Endometrial microvascular endothelial cells (primary cell): Measurements from ENCODE around the gene NABP1. TPM values are rescaled to one million over a fixed set of nuclear protein-coding genes. Genes with fewer than 3 reads are reported as not detected.

Source experiments
- in situ Hi-C: cut with HindIII; loops from 2 replicates; pipeline ENCODE4 v1.10.0; 2017; ENCODE audit warnings: low sequenced_read_pairs, low pct_unique_long_range_greater_than_20kb; ENCODE audit errors: inconsistent ontology term
- total RNA-seq: library from RNA; depleted of rRNA; stranded (reverse); fragments of >200 nt; gene quantifications from one replicate; pipeline ENCODE4 v1.2.3, GENCODE V29; 2015; ENCODE audit errors: inconsistent ontology term

NABP1 gene
- total RNA-seq, 1 donor from 2014 or later = 47.3 TPM

DNA sequence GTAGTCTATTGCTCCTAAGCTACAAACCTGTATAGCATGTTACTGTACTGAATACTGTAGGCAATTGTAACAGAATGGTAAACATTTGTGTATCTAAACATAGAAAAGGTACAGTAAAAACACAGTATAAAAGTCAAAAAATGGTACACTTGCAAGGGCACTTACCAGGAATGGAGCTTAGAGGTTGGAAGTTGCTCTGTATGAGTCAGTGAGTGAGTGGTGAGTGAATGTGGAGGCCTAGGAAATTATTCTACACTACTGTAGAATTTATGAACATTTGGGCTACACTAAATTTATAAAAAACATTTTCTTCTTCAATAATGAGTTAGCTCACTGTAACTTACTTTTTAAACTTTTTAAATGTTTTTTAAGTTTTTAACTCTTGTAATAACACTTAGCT, 19.0 kb downstream of the NABP1 start:
- in situ Hi-C loops = no loop called here

DNA sequence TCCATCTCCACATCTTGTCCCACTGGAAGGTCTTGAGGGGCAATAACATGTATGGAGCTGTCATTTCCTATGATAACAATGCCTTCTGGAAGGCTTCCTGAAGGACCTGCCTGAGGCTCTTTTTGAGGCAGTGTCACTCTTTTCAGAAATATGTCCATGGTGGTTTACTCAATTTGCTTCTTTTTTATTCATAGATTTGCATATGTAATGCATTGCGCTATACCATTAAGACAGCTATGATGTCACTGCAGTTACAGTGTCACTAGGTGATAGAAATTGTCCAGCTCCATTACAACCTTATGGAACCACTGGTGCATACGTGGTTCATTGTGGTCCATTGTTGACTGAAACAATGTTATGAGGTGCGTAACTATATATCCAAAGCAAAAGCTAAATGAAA, 19.9 kb downstream of the NABP1 start:
- in situ Hi-C loops = no loop called here

DNA sequence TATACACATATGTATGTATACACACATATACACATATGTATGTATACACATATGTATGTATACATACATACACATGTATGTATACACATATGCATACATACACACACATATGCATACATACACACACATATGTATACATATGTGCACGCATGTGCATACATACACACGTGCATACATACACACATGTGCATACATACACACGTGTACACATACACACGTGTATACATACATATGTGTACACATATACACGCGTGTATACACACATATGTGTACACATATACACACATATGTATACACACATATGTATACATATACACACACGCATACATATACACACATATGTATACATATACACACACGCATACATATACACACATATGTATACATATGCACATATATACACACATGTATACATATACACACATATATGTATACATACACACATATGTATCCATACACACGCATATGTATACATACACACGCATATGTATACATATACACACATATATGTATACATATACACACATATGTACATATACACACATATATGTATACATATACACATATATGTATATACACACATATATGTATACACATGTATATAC, 21.5 kb downstream of the NABP1 start:
- in situ Hi-C loops = no loop called here

DNA sequence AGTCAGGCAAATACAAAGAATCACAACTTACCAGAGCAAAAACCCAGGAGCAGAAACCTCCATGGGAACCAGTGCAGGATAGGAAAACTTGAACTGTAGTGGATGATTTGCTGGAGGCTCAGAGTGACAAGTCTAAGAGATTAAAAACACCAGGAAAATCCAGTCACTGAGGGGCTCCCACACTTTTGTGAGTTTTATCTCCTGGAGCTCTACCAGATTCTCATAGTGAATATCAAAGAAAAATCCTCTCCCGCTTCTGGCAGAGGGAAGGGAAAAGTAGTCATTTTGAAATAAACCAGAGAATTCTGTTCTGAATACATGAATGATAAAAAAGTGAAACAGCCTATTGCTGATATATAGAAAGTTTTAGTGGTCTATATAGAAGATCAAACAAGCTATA, 23.1 kb downstream of the NABP1 start:
- in situ Hi-C loops = no loop called here

DNA sequence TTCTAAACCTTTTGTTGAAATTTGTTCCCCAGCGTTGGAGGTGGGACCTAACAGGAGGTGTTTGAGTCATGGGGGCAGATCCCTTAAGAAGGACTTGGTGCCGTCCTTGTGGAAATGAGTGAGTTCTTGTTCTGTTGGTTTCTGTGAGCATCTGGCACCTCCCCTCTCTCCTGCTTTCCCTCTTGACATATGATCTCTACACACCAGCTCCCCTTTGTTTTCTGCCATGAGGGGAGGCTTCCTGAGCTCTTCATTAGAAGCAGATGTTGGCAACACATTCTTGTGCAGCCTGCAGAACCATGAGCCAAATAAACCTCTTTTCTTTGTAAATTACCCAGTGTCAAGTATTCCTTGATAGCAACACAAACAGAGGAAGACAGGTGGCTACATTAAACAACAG, 23.8 kb downstream of the NABP1 start:
- in situ Hi-C loops = no loop called here

DNA sequence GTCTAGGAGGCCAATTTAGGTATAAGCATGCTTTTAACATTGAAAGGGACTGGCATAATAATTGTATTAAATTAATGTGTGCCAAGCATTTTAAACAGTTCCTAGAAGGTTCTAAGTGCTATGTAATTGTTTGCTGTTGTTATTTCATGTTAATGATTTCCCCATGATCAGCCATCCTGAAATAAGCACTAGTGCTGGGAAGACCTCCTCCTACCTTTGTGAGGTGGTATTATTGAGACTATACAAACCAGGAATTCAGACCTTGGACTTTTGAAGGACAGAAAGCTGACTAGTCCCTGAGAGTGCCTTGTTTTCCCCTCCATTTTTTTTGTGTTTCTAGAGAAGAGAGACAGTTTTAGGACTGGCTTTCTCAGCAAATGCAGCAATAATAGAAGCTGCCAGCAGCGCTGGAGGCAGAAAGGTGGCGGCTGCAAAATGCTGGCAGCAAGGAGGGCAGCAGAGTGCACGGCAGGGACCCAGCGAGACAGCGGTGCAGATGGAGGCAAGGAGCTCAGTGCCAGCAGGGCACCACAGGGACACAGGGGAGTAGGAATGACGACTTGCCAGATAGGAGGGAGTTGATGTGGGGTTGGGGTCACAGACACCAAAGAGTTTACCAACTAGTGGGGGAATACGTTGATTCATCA, 25.3 kb downstream of the NABP1 start:
- in situ Hi-C loops = no loop called here

DNA sequence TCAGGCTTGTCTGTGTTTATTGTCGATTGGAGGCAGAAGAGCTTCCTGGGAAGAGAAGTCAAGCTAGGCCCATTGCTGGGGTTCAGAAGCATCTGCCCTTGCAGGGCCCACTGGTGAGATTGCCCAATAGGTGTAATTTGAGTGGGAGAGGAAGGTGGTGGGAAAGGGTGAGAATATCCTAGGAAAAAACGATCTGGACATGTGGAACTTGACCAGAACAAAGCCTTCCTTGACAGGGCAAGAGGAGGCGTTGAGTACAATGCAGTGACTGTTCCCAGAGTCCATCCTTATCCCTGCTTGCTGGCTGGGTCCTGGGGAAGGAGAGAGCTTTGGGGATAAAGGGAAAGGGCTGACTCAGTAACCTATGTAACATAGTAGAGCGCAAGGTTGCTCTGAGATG, 27.1 kb downstream of the NABP1 start:
- in situ Hi-C loops = no loop called here

DNA sequence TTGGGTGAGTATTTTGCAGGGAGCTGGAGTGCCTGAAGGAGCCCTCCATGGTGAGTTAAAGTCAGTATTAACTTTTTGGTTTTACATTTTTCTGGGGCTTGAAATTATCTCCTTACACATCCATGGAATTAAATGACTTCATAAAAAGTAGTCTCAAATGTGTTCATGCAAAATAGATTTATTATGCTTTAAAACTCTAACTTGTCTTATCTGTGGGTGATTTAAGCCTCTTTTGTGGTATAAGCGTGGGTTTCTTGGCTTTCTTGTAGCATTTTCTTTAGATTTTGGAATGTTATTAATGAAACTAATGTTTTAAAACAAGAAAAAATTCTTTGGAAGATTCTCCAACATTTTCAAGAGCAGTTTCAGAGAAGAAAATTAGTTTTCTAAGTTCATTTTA, 27.8 kb downstream of the NABP1 start:
- in situ Hi-C loops = no loop called here

DNA sequence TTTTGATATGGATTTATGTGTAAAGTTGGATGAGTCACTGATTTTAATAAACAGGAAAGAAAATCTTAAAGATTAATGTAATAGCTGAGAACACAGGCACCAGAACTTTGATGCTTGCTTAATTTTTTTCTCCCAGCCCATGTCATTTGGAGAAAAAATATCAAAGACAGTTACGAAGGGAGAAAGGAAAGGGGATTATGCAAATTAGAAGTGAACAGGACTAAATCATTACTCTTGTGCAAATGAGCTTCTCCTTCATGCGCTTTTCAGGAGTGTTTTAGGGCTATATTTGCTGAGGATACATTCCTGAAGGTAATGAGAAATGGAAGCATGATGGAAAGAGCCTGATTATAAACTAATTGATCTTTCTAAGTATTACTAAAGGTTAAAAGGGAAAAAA, 28.9 kb downstream of the NABP1 start:
- in situ Hi-C loops = no loop called here

DNA sequence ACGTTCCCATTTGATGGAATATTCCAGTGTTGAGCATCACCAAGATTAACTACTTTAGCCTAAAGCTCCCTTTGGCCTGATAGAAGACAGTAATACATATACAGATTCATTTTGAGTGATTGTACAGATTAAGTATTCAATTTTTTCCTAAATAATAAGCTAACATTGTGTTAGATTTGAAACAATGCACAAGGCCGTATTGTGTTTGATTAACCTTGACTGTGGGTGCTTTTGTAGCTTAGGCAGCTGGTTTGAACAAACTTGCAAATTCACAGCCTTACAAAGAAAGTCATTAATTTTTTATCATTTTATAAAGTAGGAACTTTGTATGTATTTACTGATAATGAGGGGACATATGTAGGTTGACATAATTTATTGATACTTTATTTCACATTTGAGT, 29.6 kb downstream of the NABP1 start:
- in situ Hi-C loops = no loop called here

DNA sequence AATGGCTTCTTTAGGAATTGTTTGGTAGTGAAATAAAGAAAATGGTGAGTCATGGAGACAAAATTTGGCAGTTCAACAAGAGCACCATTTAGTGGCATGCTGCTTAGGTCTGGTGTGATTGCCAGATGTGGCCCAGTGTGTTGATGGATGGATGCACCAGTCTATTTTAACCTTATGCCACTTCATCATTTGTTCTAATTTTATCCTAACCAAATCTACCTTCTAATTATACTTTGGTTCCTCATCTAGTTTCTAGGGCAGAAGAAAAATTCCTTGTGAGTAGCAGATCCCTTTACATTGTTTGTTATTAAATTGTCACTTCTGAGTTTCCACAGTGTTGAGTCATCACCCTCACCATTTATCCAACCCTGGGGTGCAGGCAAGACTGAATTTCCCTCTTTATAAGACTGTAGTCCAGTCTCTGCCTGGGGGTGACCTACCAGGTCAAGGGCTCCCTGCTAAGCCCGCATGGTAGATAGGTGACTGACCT, 32.5 kb downstream of the NABP1 start:
- in situ Hi-C loops = no loop called here

DNA sequence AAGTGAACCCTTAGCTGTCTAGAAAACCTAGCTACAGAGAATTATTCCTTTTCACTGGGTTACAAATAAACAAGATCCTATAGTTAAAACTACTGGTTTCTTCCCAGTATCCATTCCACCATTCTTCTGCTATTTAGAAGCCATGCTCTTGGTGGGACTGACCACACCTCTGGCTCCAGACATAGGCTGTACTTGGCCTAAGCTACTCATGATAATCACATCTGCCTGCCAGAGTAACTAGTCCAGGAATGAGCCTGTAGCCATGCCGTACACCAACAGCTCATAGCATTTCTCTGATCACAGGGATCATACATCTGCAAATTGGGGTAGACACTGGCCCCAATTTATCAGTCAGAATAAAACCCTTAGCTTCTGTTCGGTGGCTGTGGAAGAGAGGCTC, 33.7 kb downstream of the NABP1 start:
- in situ Hi-C loops = no loop called here

DNA sequence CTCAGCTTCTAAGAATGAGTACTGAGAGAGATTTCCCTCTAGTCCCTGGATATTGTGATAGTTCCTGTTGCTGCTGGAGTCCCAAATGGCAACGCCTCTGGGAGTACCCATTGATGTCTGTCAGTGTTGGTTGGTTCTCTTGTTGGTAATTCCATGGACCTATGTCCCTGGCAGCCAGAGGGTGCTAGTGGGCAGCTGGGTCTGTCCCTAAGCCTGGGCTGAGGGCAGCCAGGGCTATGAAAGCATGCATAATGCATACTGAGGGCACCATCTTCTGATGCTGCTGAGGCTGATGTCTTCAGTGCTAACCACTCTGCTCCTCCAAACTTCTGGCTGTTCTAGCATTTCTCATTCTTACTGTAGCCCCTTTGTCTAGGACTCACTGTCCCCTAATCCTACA, 35.9 kb downstream of the NABP1 start:
- in situ Hi-C loops = no loop called here

DNA sequence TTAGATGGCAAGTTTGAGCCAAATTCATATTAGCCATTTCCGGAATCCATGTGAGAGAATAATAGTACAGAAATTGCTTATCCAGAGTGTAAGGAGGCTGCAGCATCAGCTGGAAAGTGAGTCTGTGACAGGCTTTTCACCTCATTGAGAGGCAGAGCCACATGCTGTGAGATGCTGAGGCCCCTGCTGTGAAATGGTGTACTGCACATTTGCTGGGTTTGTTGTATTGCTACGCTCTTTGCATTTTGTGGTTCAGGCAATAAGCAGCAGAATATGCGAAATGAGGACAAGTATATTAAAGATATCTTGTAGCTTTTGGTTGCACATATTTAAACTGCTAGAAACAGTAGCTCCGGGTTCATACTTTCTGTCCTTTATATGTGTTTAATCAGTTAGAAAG, 37.0 kb downstream of the NABP1 start:
- in situ Hi-C loops = no loop called here

DNA sequence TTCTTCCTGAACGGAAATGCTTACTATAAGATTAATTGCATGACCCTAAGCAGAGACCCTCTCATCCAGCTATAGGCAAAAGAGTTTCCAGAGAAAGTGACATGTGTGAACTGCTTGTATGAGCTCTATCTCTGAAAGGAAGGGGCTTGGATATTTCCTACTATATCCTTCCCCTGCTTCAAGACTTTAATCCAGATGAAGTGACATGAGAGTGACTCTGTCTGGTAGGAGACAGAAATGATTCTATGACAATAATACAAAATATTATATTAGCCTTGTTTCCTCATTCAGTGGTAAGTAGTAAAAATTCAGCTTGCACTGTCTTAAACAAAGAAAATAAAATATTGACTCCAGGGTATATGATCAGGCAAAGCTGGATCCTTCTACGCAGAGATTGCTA, 37.5 kb downstream of the NABP1 start:
- in situ Hi-C loops = no loop called here

DNA sequence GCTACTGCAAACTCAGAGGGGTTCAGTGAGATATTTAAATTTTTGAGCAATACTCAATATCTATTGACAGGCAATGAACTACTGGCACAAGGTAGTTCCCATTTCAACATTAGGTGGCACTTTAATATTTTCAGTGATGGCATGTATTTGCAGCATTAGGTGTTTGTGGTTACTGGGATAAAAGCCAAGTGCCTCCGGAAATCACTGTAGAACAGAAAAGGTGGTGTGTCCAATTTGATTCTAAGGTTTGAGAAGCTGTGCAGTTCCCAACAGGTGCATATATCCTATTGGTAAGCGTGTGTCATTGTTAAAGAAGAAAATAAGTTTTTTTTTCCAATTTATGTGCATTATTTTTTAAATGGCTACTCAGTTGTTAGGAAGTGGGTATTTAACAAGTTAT, 41.3 kb downstream of the NABP1 start:
- in situ Hi-C loops = no loop called here

DNA sequence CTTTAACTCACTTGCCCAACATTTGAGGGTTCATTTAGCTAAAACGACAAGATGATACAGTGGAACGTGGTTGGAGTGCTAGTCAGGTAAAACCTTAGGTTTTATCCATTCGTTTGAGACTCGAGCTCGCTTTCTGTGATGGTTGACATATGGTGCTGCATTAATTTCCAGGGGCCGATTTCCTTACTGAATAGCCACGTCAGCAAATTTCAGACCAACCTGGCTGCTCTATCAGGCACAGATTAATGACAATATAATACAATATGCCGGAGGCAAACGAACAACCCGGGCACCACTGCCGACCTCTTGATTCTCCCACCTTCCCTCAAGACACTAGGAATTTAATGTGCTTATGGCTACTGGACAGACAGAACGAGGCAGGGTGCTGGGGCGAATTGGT, 42.0 kb downstream of the NABP1 start:
- in situ Hi-C loops = no loop called here

DNA sequence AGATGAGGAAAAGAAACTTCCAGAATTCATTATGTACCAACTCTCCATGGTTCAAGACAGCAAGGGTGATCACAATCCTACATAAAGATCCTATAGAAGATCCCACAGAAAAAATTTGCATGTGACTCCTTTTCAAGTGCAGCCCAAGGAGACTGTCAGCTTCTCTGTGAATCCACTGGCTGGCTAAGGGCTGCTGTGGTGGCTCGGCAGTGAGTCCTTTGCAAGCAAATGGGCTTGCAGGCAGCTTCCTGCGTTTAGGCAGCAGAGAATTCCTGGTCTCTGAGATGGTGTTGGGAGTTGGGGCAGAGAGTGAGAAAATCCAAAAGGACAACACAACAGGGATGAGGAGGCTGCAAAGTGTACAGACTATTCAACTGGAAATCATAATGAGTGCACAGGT, 43.4 kb downstream of the NABP1 start:
- in situ Hi-C loops = no loop called here

DNA sequence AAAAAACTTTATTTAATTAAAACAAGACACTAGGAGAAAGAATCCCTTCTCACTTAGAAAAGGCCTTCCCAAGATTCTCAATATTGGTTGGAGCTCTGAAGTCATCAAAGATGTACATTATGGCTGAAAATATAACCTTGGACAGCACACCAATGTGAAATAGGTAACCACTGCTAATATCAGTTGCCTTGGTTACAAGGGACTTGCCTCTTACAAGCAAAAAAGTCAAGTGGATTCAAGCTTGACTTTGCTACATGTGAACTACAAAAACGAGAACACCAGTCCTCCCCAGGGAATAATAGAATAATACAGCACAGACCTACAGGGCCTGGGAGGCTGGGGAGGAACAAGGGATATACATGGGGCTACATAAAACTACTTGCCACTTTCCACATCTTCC, 46.1 kb downstream of the NABP1 start:
- in situ Hi-C loops = no loop called here

DNA sequence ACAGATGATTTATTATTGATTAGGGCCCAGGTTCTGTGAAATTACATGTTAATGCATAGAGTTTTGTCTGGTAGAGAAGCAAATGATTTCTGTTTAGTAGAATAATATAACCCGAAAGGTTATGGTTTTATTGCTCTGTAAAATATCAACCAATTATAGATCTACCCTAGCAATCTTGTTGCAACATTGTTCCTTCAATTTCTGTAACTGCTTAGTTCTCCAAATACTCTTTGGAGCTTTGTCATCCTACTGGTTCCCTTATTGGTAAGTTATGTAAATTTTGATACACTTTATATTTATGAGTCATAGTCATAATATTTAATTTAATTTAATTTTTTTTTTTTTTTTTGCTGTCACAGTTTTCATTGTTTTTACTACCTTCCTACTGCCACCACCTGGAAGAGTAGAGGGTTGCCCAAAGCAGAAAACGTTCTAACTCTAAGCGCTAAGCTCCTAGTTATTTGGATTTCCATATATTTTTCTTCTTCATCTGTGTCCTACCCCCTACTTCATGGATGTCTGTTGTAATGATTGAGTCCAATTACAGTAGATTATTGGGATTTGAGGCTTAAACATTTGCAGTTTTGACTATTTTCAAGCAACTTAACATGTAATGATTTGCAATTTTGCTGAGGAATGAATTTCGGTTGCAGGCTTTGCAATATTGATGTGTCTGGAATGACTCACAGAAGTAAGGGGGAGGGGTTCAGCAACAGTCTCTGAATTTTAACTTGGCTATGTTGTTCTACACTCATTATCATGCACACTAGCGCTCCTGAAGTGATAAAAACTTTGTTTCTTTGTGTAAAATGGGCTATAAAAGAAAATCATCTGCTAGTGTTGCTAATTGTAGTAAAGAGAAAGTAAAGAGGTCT, 51.1 kb downstream of the NABP1 start:
- in situ Hi-C loops = no loop called here
